K562 (cell line): ENCODE data around the gene AKAP13. TPM values are rescaled to one million over a fixed set of nuclear protein-coding genes. Genes with fewer than 3 reads are reported as not detected.

Experiments used
- CBFB ChIP-seq: sonication (generic); formaldehyde crosslinking; IDR thresholded peaks from 2 replicates; pipeline ENCODE4 v1.4.0; 2020; ENCODE audit warnings: mild to moderate bottlenecking, missing genetic modification reagents
- MCM7 ChIP-seq, 2 experiments: fragments of 450-650 bp; IDR thresholded peaks; 2 replicates each; pipeline ENCODE4 v1.6.1; 2016 to 2018
- PRPF4 ChIP-seq: fragments of 200-400 bp; formaldehyde crosslinking; IDR thresholded peaks from one replicate; pipeline ENCODE4 v1.6.1; 2017; ENCODE audit warnings: low read length, low read depth, mild to moderate bottlenecking; ENCODE audit not compliant: insufficient read depth, poor library complexity, severe bottlenecking
- RBM25 ChIP-seq: fragments of 200-400 bp; formaldehyde crosslinking; IDR thresholded peaks from 2 replicates; pipeline ENCODE4 v1.6.1; 2018; ENCODE audit warnings: low read length, low read depth, moderate library complexity; ENCODE audit not compliant: severe bottlenecking
- SLC30A9 ChIP-seq: fragments of 250-450 bp; sonication (Bioruptor Pico); IDR thresholded peaks from 2 replicates; pipeline ENCODE4 v1.8.0; 2022; ENCODE audit warnings: mild to moderate bottlenecking, moderate library complexity
- SPI1 ChIP-seq: IDR thresholded peaks from 2 replicates; pipeline ENCODE4 v1.6.1; 2011; ENCODE audit warnings: low read depth, low read length, control low read depth, borderline replicate concordance
- SRSF3 ChIP-seq: fragments of 200-400 bp; formaldehyde crosslinking; IDR thresholded peaks from 2 replicates; pipeline ENCODE4 v1.6.1; 2016; ENCODE audit warnings: mild to moderate bottlenecking, low read length, moderate library complexity; ENCODE audit not compliant: insufficient read depth
- TCF7L2 ChIP-seq: fragments of 150-350 bp; IDR thresholded peaks from 2 replicates; pipeline ENCODE4 v1.6.1; 2016; ENCODE audit warnings: low read depth, mild to moderate bottlenecking, low read length, moderate library complexity
- XRCC5 ChIP-seq: fragments of 200-400 bp; formaldehyde crosslinking; IDR thresholded peaks from 2 replicates; pipeline ENCODE4 v1.6.1; 2017; ENCODE audit warnings: low read depth, mild to moderate bottlenecking, low read length
- ZNF124 ChIP-seq: sonication (generic); formaldehyde crosslinking; IDR thresholded peaks from 2 replicates; pipeline ENCODE4 v1.8.1; 2022; ENCODE audit warnings: missing genetic modification reagents
- ZNF644 ChIP-seq: fragments of 200-800 bp; sonication (Bioruptor generic); IDR thresholded peaks from 2 replicates; pipeline ENCODE4 v1.6.1; 2016; ENCODE audit warnings: low read depth, missing genetic modification characterization, missing compliant biosample characterization
- polyA plus RNA-seq, 8 experiments: library from polyadenylated mRNA; depleted of rRNA in 4 of 8; stranded (reverse) in 5 of 8; unstranded in 3 of 8; fragments of >200 nt; fragmentation: Nextera tagmentation in 2 of 8; fragmentation: Illumina TruSeq in 1 of 8; extraction: Ambion mirVana in 2 of 8; extraction: Trizol in 1 of 8; gene quantifications; 2 replicates each; pipeline versions ENCODE4 v1.2.1 to v1.2.3, GENCODE V29; 2011 to 2014; ENCODE audit warnings: inconsistent platforms in 1 of 8, missing spikeins in 1 of 8
- total RNA-seq, 7 experiments: library from RNA; depleted of rRNA in 6 of 7; stranded (reverse); fragments of >200 nt in 6 of 7; fragmentation: Illumina TruSeq in 2 of 7; extraction: Trizol in 2 of 7; gene quantifications; 2 replicates each; pipeline versions ENCODE4 v1.2.1 to v1.2.3, GENCODE V29; 2011 to 2021; ENCODE audit warnings: low replicate concordance in 1 of 7
- TF ChIP-seq, protein P1 (sequence below): fragments of 250-450 bp; sonication (Bioruptor Pico); IDR thresholded peaks from 2 replicates; pipeline ENCODE4 v1.8.0; 2022; ENCODE audit warnings: inconsistent platforms, mild to moderate bottlenecking, moderate library complexity, borderline replicate concordance
- TF ChIP-seq, protein P2 (sequence below): fragments of 450-650 bp; formaldehyde crosslinking; IDR thresholded peaks from 2 replicates; pipeline ENCODE4 v1.4.0; 2022; ENCODE audit warnings: missing genetic modification characterization
- TF ChIP-seq, protein P3 (sequence below): sonication (generic); formaldehyde crosslinking; IDR thresholded peaks from 2 replicates; pipeline ENCODE4 v1.5.0; 2020; ENCODE audit warnings: missing genetic modification reagents

AKAP13 gene
- total and polyA plus RNA-seq, 9 of the 15 experiments (the other 6 are each of a cell fraction or from before 2014, with no cell fraction given), result 0.03 to 1.7 (median 0.42) TPM

DNA sequence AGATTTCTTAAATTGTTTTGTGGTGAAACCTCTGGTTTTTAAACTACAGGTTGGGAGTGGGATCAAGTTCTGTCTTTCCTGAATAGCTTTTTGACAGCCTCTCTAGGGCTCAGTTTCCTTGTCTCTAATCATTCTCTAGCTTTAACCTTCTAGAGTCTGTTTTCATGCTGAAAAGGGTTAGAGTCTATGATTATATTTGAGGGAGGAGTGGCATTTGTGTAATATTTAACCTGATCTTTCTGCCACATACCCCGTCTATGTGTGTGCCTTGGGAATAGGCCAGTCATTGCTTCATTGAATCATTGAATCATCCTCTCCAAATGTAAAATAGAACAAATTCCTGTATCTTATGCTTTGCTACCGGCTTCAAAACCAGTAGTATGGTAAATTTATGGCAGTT, 209.4 kb downstream of the AKAP13 start (continued):
- TF ChIP-seq, protein P1, sequence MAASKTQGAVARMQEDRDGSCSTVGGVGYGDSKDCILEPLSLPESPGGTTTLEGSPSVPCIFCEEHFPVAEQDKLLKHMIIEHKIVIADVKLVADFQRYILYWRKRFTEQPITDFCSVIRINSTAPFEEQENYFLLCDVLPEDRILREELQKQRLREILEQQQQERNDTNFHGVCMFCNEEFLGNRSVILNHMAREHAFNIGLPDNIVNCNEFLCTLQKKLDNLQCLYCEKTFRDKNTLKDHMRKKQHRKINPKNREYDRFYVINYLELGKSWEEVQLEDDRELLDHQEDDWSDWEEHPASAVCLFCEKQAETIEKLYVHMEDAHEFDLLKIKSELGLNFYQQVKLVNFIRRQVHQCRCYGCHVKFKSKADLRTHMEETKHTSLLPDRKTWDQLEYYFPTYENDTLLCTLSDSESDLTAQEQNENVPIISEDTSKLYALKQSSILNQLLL (CRISPR knock-in tag), result no peak
- TF ChIP-seq ZNF124 (CRISPR knock-in tag) (no peak), PRPF4 (no peak), SRSF3 (no peak), RBM25 (no peak), SPI1 (no peak), TCF7L2 (no peak), XRCC5 (no peak), SLC30A9 (no peak), MCM7 (IDR thresholded peaks at IDR 0.05) (no peak), CBFB (CRISPR knock-in tag) (no peak), ZNF644 (tag) (no peak)
- TF ChIP-seq, protein P2, sequence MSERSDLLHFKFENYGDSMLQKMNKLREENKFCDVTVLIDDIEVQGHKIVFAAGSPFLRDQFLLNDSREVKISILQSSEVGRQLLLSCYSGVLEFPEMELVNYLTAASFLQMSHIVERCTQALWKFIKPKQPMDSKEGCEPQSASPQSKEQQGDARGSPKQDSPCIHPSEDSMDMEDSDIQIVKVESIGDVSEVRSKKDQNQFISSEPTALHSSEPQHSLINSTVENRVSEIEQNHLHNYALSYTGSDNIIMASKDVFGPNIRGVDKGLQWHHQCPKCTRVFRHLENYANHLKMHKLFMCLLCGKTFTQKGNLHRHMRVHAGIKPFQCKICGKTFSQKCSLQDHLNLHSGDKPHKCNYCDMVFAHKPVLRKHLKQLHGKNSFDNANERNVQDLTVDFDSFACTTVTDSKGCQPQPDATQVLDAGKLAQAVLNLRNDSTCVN (CRISPR knock-in tag), result no peak
- TF ChIP-seq, protein P3, sequence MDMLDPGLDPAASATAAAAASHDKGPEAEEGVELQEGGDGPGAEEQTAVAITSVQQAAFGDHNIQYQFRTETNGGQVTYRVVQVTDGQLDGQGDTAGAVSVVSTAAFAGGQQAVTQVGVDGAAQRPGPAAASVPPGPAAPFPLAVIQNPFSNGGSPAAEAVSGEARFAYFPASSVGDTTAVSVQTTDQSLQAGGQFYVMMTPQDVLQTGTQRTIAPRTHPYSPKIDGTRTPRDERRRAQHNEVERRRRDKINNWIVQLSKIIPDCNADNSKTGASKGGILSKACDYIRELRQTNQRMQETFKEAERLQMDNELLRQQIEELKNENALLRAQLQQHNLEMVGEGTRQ (CRISPR knock-in tag), result no peak
